ENCODE measurements around the gene EPHB3. TPM values are rescaled to one million over a fixed set of nuclear protein-coding genes. Genes with fewer than 3 reads are reported as not detected.

Gene EPHB3
- total and polyA plus RNA-seq, 2 donors (not counting 3 experiments of a cell fraction or from before 2014, with no cell fraction given), result 0.01 TPM; not detected in 1

- peaks cover 18 to 33% of the 10 kb centered on the region in 2 experiments for H3K27me3 ChIP-seq (ENCODE audit: control insufficient read depth in 2 of 2, insufficient read depth in 2 of 2, low read length in 2 of 2)
- H3K9me3 ChIP-seq (replicated peaks; ENCODE audit: control insufficient read depth, insufficient read depth, low read length), result no peaks in the 10 kb centered on the region
- peaks cover 5% of the 10 kb centered on the region for H3K4me1 ChIP-seq (ENCODE audit: control insufficient read depth, extremely low read depth, insufficient read depth, low read length)
- FAIRE-seq (no peak), DNase-seq (ENCODE audit: low read depth, low spot score) (no peak)
- CTCF ChIA-PET, result interaction anchor here (0.8 to 2.0 kb wide), 4 partner anchors 23 to 190 kb away, joined by 3 to 4 read pairs (median 3); partner anchors contain the start of gene EPHB3
- intact Hi-C loops (cut with micrococcal nuclease) (loop anchor here (5.0 kb wide), 1 partner anchor 128 kb away; the partner anchor contains the start of gene MAGEF1), dilution Hi-C loops (cut with MboI; ENCODE audit: extremely low pct_ligation_motif_present, low sequenced_read_pairs) (no loop called here)
- H3K9ac ChIP-seq (replicated peaks; ENCODE audit: extremely low read depth, insufficient read depth, low read length), result peak overlapping the region; percentile 21
- H3K79me2 ChIP-seq (ENCODE audit: control insufficient read depth, insufficient read depth, low read length), result no peaks in the 10 kb centered on the region
- H4K20me1 ChIP-seq (replicated peaks; ENCODE audit: control insufficient read depth, extremely low read depth, insufficient read depth, low read length), result no peaks in the 10 kb centered on the region
- peak overlapping the region in 1 of 3 experiments; percentile 23 for H3K4me3 ChIP-seq (replicated peaks in 1 of 3; ENCODE audit: insufficient read depth in 1 of 3, low read depth in 1 of 3, low read length in 3 of 3)
- H3K36me3 ChIP-seq (ENCODE audit: control insufficient read depth in 2 of 2, extremely low read depth in 1 of 2, insufficient read depth in 2 of 2, low read length in 2 of 2), result no peaks in the 10 kb centered on the region
- no TSS peak for BruUV-seq (replicated peaks)
- no peak for TF ChIP-seq FOS (IDR thresholded peaks at IDR 0.05; ENCODE audit: borderline replicate concordance, insufficient read depth, low read length)
- TF ChIP-seq POLR2A (IDR thresholded peaks at IDR 0.05; ENCODE audit: low read depth, low read length), result no peak
- TF ChIP-seq JUN (IDR thresholded peaks at IDR 0.05; ENCODE audit: borderline replicate concordance, insufficient read depth, insufficient read length, low read depth), result no peak
- TF ChIP-seq CTCF (IDR thresholded peaks at IDR 0.05; ENCODE audit: extremely low read depth in 1 of 2, insufficient read depth in 1 of 2, low read depth in 1 of 2, low read length in 2 of 2), result peak; percentile 17 to 23
- TF ChIP-seq MYC (IDR thresholded peaks at IDR 0.05; ENCODE audit: low read depth, low read length), result no peak
- TF ChIP-seq, protein P1, sequence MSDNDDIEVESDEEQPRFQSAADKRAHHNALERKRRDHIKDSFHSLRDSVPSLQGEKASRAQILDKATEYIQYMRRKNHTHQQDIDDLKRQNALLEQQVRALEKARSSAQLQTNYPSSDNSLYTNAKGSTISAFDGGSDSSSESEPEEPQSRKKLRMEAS (IDR thresholded peaks at IDR 0.05; ENCODE audit: insufficient read depth, insufficient read length), result no peak
- TF ChIP-seq POLR2AphosphoS5 (IDR thresholded peaks at IDR 0.05; ENCODE audit: insufficient read depth, low read depth, low read length), result no peak
- peak; percentile 13 for TF ChIP-seq EZH2 (IDR thresholded peaks at IDR 0.05; ENCODE audit: borderline replicate concordance, low read depth, low read length, severe bottlenecking)
- TF ChIP-seq GATA2 (IDR thresholded peaks at IDR 0.05; ENCODE audit: insufficient read depth, insufficient read length, low read depth, low read length), result no peak
- H3K9me1 ChIP-seq (replicated peaks; ENCODE audit: control insufficient read depth, extremely low read depth, insufficient read depth, low read length), result no peaks in the 10 kb centered on the region
- no peak overlapping the region for H3K27ac ChIP-seq (ENCODE audit: insufficient read depth, low read depth, low read length)
- H3K4me2 ChIP-seq (ENCODE audit: insufficient read depth, low read length), result peak overlapping the region; percentile 68
- peak overlapping the region; percentile 73 for H2AFZ ChIP-seq (ENCODE audit: low read depth, low read length)
- POLR2A ChIA-PET, result no interaction called here
These were observed 22.2 kb downstream of the EPHB3 start for GRCh38 chr3:184583578-184584451.

All from endothelial cell of umbilical vein (primary cell).